WTC11 (cell line): ENCODE results near the gene ITGAE. TPM values are rescaled to one million over a fixed set of nuclear protein-coding genes. Genes with fewer than 3 reads are reported as not detected.
A peak's percentile ranks its signal among the peaks of the same experiment; 100 is the strongest.

ENCODE experiments used
- ATAC-seq: fragments of 200-7000 bp; cut with Tn5 transposase; 2 replicates; pipeline ENCODE4 v1.10.0; 2021; ENCODE audit warnings: mild to moderate bottlenecking, moderate library complexity
- CTCF ChIA-PET: fragments of 300-600 bp; sonication (Branson Sonifier 250); formaldehyde crosslinking; loops from one replicate; lab custom pipeline; 2021; ENCODE audit warnings: antibody characterized with exemption; lab: Charles Lee
- POLR2A ChIA-PET: fragments of 350-600 bp; sonication (Branson Sonifier 250); formaldehyde crosslinking; loops from one replicate; lab custom pipeline; 2021; ENCODE audit warnings: antibody characterized with exemption; lab: Charles Lee
- DNase-seq: peaks from one replicate; pipeline ENCODE4 v3.0.0; 2021; ENCODE audit warnings: low spot score
- H3K27ac Mint-ChIP-seq: 2 replicates; pipeline ENCODE4 v1.8.0; 2021; ENCODE audit warnings: mixed read lengths
- H3K27me3 Mint-ChIP-seq: 2 replicates; pipeline ENCODE4 v1.8.0; 2021; ENCODE audit warnings: low read depth, mild to moderate bottlenecking, moderate library complexity, mixed read lengths
- H3K36me3 Mint-ChIP-seq: 2 replicates; pipeline ENCODE4 v1.8.0; 2021; ENCODE audit warnings: mixed read lengths
- H3K4me1 Mint-ChIP-seq: 2 replicates; pipeline ENCODE4 v1.8.0; 2022; ENCODE audit warnings: mixed read lengths
- H3K4me3 Mint-ChIP-seq: 2 replicates; pipeline ENCODE4 v1.8.0; 2021; ENCODE audit warnings: mild to moderate bottlenecking, moderate library complexity, mixed read lengths
- H3K9me3 Mint-ChIP-seq: 2 replicates; pipeline ENCODE4 v1.8.0; 2021; ENCODE audit warnings: mixed read lengths
- ARID4B ChIP-seq: sonication (generic); formaldehyde crosslinking; IDR thresholded peaks from 2 replicates; pipeline ENCODE4 v1.8.0; 2023; ENCODE audit warnings: missing genetic modification reagents, mild to moderate bottlenecking, borderline replicate concordance
- CDX4 ChIP-seq: fragments of 250-450 bp; sonication (Bioruptor Pico); IDR thresholded peaks from 2 replicates; pipeline ENCODE4 v1.9.0; 2021; ENCODE audit warnings: moderate library complexity, mild to moderate bottlenecking, inconsistent platforms, borderline replicate concordance
- CREB1 ChIP-seq: sonication (generic); formaldehyde crosslinking; IDR thresholded peaks from 2 replicates; pipeline ENCODE4 v1.8.0; 2023; ENCODE audit warnings: mild to moderate bottlenecking, missing genetic modification reagents
- CREM ChIP-seq: sonication (generic); formaldehyde crosslinking; IDR thresholded peaks from 2 replicates; pipeline ENCODE4 v1.8.1; 2022; ENCODE audit warnings: mild to moderate bottlenecking, missing genetic modification reagents, moderate library complexity
- ERG ChIP-seq: fragments of 250-450 bp; sonication (Bioruptor Pico); IDR thresholded peaks from 2 replicates; pipeline ENCODE4 v1.8.0; 2021; ENCODE audit warnings: mild to moderate bottlenecking
- GABPB1 ChIP-seq: sonication (generic); formaldehyde crosslinking; IDR thresholded peaks from 2 replicates; pipeline ENCODE4 v1.8.1; 2023; ENCODE audit warnings: mild to moderate bottlenecking, missing genetic modification reagents
- GTF2I ChIP-seq: fragments of 250-450 bp; sonication (Bioruptor Pico); conservative IDR thresholded peaks from 2 replicates; pipeline ENCODE4 v1.4.0; 2021; ENCODE audit warnings: mild to moderate bottlenecking
- NFYB ChIP-seq: sonication (generic); formaldehyde crosslinking; conservative IDR thresholded peaks from 2 replicates; pipeline ENCODE4 v1.8.0; 2022; ENCODE audit warnings: low read depth, missing genetic modification reagents
- OVOL2 ChIP-seq: fragments of 250-450 bp; sonication (Bioruptor Pico); IDR thresholded peaks from 2 replicates; pipeline ENCODE4 v1.9.0; 2021; ENCODE audit warnings: mild to moderate bottlenecking, borderline replicate concordance
- SMAD3 ChIP-seq: sonication (generic); formaldehyde crosslinking; IDR thresholded peaks from 2 replicates; pipeline ENCODE4 v1.8.0; 2022; ENCODE audit warnings: missing genetic modification reagents, mild to moderate bottlenecking, borderline replicate concordance
- SOX15 ChIP-seq: fragments of 250-450 bp; sonication (Bioruptor Pico); IDR thresholded peaks from 2 replicates; pipeline ENCODE4 v1.9.0; 2021; ENCODE audit warnings: mild to moderate bottlenecking
- USF1 ChIP-seq: sonication (generic); formaldehyde crosslinking; IDR thresholded peaks from 2 replicates; pipeline ENCODE4 v1.8.0; 2022; ENCODE audit warnings: mild to moderate bottlenecking, missing genetic modification reagents
- ZBTB21 ChIP-seq: sonication (generic); formaldehyde crosslinking; IDR thresholded peaks from 2 replicates; pipeline ENCODE4 v1.8.1; 2023; ENCODE audit warnings: mild to moderate bottlenecking, missing genetic modification reagents, borderline replicate concordance
- ZMAT4 ChIP-seq: fragments of 250-450 bp; sonication (Bioruptor Pico); IDR thresholded peaks from 2 replicates; pipeline ENCODE4 v1.9.0; 2021; ENCODE audit warnings: mild to moderate bottlenecking
- ZNF121 ChIP-seq: sonication (generic); formaldehyde crosslinking; IDR thresholded peaks from 2 replicates; pipeline ENCODE4 v1.8.0; 2023; ENCODE audit warnings: missing genetic modification reagents
- ZNF281 ChIP-seq: sonication (generic); formaldehyde crosslinking; IDR thresholded peaks from 2 replicates; pipeline ENCODE4 v1.8.0; 2023; ENCODE audit warnings: mild to moderate bottlenecking, missing genetic modification reagents
- ZNF317 ChIP-seq: sonication (generic); formaldehyde crosslinking; IDR thresholded peaks from 2 replicates; pipeline ENCODE4 v1.8.1; 2023; ENCODE audit warnings: low read depth, mild to moderate bottlenecking, moderate library complexity, missing genetic modification reagents, borderline replicate concordance
- ZNF396 ChIP-seq: fragments of 250-450 bp; sonication (Bioruptor Pico); IDR thresholded peaks from 2 replicates; pipeline ENCODE4 v1.8.0; 2021; ENCODE audit warnings: mild to moderate bottlenecking, moderate library complexity, borderline replicate concordance
- total RNA-seq: library from RNA; stranded (reverse); gene quantifications from 3 replicates; pipeline ENCODE4 v1.2.3, GENCODE V29; 2021

Gene ITGAE
- total RNA-seq, 1 experiment from 2014 or later: 19.5 TPM

- no peak for TF ChIP-seq USF1 (CRISPR knock-in tag)
Observed at GRCh38 chr17:3693141-3693540, 107.8 kb downstream of the ITGAE start (continued).

GRCh38 chr17:3692346-3692745 lies 108.6 kb downstream of the ITGAE start:
- ATAC-seq: peak; percentile 6; the same call in 1 of the 2 replicates
- Mint-ChIP-seq H3K4me1 (peaks cover 17% of the 10 kb centered on the region), H3K36me3 (no peaks in the 10 kb centered on the region), H3K27ac (no peak overlapping the region), H3K9me3 (no peaks in the 10 kb centered on the region), H3K27me3 (peaks cover 23% of the 10 kb centered on the region), H3K4me3 (no peak overlapping the region; the same call in 1 of the 2 replicates)
- TF ChIP-seq GTF2I (CRISPR knock-in tag) (0 out of 2 replicates have a peak, but pooled peaks have one; percentile 51), ZNF121 (CRISPR knock-in tag) (peak; percentile 98), ERG (CRISPR knock-in tag) (no peak)
- ChIA-PET CTCF (interaction anchor here (0.7 to 1.9 kb wide), 10 partner anchors 9 to 155 kb away, joined by 3 to 25 read pairs (median 4); no protein-coding TSS in a partner anchor), POLR2A (no interaction called here)
- DNase-seq: peak; percentile 61

- DNase-seq: peak; percentile 70
- Mint-ChIP-seq H3K9me3 (no peaks in the 10 kb centered on the region), H3K27me3 (peaks cover 18% of the 10 kb centered on the region), H3K4me1 (peaks cover 15% of the 10 kb centered on the region), H3K27ac (no peak overlapping the region), H3K4me3 (no peak overlapping the region), H3K36me3 (no peaks in the 10 kb centered on the region)
- peak; percentile 44 for ATAC-seq
- POLR2A ChIA-PET: no interaction called here
- CTCF ChIA-PET: interaction anchor here (0.7 to 1.9 kb wide), 14 partner anchors 9 to 655 kb away, joined by 3 to 25 read pairs (median 4); partner anchors contain the start of genes CTNS and SHPK
- TF ChIP-seq SOX15 (CRISPR knock-in tag) (no peak), CREM (CRISPR knock-in tag) (no peak), OVOL2 (CRISPR knock-in tag) (no peak), SMAD3 (no peak), ZNF396 (no peak), GABPB1 (no peak)
Observed at GRCh38 chr17:3691617-3692067, 109.3 kb downstream of the ITGAE start.

GRCh38 chr17:3690094-3690715 lies 110.8 kb downstream of the ITGAE start:
- Mint-ChIP-seq H3K36me3 (no peaks in the 10 kb centered on the region), H3K9me3 (no peaks in the 10 kb centered on the region), H3K4me1 (peaks cover 15% of the 10 kb centered on the region), H3K27ac (no peak overlapping the region), H3K4me3 (no peak overlapping the region), H3K27me3 (peaks cover 9% of the 10 kb centered on the region)
- ATAC-seq: no peak
- CTCF ChIA-PET: interaction anchor here (1.0 kb wide), 1 partner anchor 156 kb away, joined by 3 read pairs; the partner anchor contains the start of gene NCBP3
- DNase-seq: no peak
- POLR2A ChIA-PET: no interaction called here
- TF ChIP-seq NFYB (CRISPR knock-in tag) (no peak), ZNF281 (no peak), ZNF317 (CRISPR knock-in tag) (no peak), CREB1 (CRISPR knock-in tag) (no peak), ZMAT4 (no peak), CDX4 (CRISPR knock-in tag) (no peak), ZBTB21 (CRISPR knock-in tag) (no peak), ARID4B (no peak)
